Heart left ventricle (tissue), 13 donors: ENCODE data around the gene VWDE.

ENCODE experiments used
- POLR2A ChIP-seq, 2 donors: fragments of 450-650 bp; IDR thresholded peaks; one replicate each; pipeline ENCODE4 v1.6.1; 2017; ENCODE audit warnings: antibody characterized with exemption in 2 of 2, mild to moderate bottlenecking in 2 of 2, moderate library complexity in 2 of 2
- TF ChIP-seq, protein P1 (sequence below), 12 donors: fragments of 200-600 bp; sonication (generic) in 4 of 12; IDR thresholded peaks; one replicate each; pipeline versions ENCODE4 v1.5.0 to v1.8.0; 2018 to 2022; ENCODE audit warnings: antibody characterized with exemption in 12 of 12, mild to moderate bottlenecking in 5 of 12
- donor health status: ischemic (EF 13 %, LVEDD 7.1; RV severe dilation, severe dysfunction).
- donor health status: DM: no; HTN: yes; CAD: no.
- donor health status: DM: no; HTN: no; CAD: no.
- donor health status: ischemic (EF 25% LVEDD 6.9; RV normal size, moderate dysfunction).
- donor health status: ischemic (EF 25% LVEDD 5.7; RV mildly dilated, moderate dysfunction).
- donor health status: ischemic (EF 35%, LVEDD 5.7; RV mildly dilated, moderate dysfunction).
- donor health status: nonischemic (EF 11% LVEDD 7.7; RV severe dilation, severe dysfunction).
- donor health status: DM: yes; HTN: yes; CAD: no.
- donor health status: PGD.
- donor health status: ischemic (EF 29% LVEDD 5.4; RV normal size, mild dysfunction).
- donor health status: nonischemic (EF 23%, LVEDD 6.1; RV moderate dilation, normal function).

DNA sequence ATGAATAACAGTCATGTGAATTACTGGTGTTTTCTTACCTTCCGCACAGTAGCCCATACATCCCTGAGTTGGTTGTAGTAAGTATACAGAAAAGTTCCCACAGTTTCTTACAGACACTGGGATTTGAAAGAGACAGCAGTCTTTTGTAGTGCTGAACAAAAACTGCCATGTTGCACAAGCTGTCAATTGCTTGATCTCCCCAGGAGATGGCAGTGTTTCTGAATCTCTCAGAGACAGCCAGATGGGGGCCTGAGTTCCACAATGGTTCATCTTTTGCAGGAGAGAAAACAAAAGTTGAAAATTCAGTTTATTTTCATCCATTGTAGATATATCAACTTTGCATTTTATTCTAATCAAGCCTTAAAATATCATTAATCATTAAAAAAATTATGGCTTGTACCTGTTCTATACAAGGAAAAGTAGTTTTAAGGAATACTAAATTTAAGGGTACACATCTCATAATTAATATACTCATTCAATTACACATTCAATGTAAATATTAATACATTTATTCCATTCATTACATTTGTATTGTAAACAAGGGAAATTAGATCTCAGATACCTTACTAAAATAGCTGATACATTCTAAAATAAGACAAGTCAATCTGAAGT lies 14.5 kb downstream of the VWDE start:
- TF ChIP-seq POLR2A (IDR thresholded peaks at IDR 0.05) = no peak
- TF ChIP-seq, protein P1, sequence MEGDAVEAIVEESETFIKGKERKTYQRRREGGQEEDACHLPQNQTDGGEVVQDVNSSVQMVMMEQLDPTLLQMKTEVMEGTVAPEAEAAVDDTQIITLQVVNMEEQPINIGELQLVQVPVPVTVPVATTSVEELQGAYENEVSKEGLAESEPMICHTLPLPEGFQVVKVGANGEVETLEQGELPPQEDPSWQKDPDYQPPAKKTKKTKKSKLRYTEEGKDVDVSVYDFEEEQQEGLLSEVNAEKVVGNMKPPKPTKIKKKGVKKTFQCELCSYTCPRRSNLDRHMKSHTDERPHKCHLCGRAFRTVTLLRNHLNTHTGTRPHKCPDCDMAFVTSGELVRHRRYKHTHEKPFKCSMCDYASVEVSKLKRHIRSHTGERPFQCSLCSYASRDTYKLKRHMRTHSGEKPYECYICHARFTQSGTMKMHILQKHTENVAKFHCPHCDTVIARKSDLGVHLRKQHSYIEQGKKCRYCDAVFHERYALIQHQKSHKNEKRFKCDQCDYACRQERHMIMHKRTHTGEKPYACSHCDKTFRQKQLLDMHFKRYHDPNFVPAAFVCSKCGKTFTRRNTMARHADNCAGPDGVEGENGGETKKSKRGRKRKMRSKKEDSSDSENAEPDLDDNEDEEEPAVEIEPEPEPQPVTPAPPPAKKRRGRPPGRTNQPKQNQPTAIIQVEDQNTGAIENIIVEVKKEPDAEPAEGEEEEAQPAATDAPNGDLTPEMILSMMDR (IDR thresholded peaks at IDR 0.05) = peak; percentile 42 to 75 (median 58)
